GM18907 (cell line): ENCODE measurements around the gene CADM2.
"Not testable (repeated sequence)": the region's sequence is repeated elsewhere in the genome, so short reads cannot be mapped to it uniquely, and the experiment has no call there.

Experiments
- ATAC-seq: cut with Tn5 transposase; IDR thresholded peaks from one replicate; pipeline ENCODE4 v1.9.1; 2021; ENCODE audit warnings: mild to moderate bottlenecking, moderate library complexity; ENCODE audit not compliant: unreplicated experiment

CADM2 gene

DNA sequence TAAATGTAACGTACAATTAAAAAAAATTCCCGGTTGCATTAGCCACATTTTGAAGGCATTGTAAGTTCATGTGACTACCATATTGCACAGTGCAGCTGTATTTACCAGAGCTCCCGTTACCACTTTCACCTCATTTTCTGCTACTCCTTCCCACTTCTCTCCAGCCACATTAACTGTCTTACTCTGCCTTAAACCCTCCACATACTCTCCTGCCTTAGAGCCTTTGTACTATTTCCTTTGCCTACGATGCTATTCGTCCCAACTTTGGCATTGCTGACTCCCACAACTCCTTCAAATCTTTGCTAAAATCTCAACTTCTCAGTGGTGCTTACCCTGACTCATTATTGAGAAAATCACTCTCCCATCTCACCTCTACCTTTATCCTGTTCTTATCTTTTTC, 115.2 kb downstream of the CADM2 start:
- ATAC-seq = no peak

DNA sequence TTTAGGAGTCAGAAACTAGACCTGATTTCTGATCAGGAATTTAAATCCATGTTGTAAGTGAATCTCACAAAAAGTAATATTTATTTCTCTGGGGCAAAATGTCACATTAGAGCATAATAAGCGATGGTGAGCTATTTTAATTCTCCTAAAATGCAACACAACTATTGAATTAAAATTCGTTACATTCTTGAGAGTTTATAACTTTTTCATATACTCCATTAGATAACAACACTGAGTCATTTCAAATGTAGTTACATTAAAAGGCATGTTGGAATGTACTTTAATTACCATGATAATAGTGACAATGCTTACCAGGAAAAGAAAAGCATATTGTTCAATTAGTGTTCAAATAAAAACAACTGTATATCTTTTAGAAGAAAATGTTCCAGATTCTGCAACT, 116.9 kb downstream of the CADM2 start:
- no peak for ATAC-seq

DNA sequence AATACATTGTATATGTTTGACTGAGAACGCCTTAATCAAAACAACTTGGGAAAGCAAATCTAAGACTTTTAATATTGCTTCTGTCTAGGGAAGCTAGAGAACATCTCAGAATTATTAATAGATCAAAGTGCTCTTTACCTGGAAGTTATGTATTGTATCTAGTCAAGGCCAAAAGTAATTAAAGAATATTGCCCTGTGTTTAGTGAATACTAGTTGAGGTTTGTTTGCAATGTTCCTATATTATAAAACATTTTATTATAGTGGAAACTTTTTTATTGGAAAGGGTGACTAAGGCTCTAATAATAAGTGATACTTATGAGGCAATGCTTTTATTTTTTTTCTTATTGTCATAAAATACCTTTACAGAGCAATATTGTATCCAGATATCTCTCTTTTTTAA, 118.2 kb downstream of the CADM2 start:
- no peak for ATAC-seq

DNA sequence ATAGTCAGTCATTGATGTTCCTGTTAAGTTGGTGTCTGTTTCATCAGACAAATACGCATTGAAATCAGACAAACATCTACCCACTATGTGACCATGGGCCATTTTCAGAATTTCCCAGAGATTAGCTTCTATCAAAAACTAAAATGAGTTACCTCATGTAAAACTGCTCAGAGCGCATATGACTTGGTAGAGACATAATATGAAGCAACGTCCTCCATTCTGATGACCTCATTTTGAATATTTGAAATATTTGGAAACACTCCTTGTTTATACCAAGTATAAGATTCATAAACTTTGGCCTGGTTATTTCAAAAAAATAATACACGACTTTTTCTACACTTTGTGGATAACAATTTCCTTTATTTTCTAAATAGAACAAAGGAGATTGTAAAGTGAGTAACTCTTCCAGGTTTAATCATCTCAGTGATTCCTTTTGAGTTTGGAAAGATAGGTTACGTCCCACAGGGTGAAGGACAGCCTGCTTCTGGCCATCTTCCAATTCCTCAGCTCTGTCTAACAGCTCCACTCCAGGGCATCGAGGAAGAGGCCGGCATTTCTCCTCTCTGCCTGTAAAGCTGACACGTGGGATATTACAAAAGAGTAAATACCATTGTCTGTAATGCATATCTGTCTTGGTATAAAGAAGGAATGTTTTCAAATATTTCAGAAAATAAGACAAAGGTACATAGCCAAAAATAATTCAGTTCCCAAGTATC, 122.6 kb downstream of the CADM2 start:
- no peak for ATAC-seq

DNA sequence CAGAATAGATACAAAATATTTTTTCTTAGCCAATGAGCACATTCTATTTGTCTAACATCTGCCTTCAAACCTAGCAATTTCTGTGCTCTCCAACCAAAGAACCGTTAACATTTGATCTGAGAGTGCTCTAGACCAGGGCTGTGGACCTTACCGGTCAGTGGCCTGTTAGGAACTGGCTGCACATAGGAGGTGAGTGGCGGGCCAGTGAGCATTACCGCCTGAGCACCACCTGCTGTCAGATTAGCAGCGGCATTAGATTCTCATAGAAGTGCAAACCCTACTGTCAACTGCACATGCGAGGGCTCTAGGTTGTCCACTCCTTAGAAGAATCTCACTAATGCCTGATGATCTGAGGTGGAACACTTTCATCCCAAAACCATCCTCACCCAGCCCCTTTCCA, 131.7 kb downstream of the CADM2 start:
- ATAC-seq = no peak

DNA sequence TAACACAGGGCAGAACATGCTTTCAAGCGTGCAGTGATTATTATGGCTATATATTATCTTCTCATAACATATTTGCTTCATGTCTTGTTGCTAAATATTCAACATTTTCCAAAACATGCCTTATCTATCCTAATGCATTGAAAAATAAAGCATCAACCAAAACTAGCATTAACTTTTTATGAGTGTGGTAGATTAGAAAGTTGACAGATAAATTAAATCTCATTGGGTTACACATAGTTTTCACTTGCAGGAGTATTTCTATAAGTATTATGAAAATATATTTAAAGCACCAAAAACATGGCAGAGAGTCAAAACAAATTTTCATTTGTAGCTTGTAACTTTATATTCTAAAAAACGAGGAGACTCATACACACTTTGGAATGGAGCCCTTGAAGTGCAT, 141.5 kb downstream of the CADM2 start:
- ATAC-seq = no peak

DNA sequence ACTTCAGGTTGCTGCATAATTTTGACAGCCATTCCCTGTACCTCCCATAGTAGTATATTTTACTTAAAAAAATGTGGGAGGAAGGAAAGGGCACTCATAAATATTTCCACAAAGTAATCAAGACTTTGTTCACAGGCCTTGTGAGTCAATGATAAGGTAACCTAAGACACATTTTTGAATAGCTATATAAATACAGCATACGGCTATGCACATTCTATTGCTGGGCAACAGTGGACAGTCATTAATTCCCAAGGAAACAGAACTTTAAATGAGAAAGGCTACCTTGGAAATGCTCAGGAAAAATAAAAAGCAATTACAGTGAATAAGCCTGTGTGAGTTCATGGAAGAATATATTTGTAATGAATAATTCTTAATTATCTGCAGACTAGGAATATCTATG, 144.0 kb downstream of the CADM2 start:
- ATAC-seq = no peak

DNA sequence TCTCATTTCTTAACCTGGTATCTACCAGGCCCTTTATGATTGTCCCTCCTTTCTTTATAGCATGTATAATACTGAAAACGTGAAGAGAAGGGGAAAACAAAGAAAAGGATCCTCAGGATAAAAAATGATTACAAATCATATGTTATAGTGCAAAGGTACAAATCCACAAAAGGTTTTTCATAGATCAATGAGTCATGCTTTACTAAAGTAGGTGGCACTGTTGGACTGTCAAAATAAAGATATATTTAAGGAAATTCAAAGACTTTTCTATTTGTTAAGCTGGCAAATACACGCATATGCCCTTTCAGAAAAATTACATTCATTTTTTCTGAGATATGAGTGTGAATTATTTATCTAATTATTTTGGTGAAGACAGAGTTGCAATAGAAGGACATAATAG, 151.6 kb downstream of the CADM2 start:
- ATAC-seq = no peak

DNA sequence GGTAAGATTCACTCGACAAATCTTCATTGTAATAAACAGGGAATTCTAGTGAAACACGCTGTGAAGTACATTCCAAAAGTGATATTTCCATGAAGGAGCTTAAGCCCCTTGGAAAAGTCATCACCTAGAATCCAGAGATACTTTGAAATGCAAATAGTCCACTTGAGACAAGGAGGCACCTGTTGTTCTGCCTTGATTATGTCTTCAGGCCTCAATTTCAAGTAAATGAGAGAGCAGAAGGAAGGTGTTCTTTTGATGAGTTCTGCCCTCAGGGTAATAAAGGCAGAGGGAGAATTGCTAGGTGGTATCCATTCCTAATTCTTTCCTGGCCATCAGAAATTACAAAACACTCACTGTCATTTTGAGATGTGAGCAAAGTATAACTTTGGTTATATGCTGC, 162.1 kb downstream of the CADM2 start:
- no peak for ATAC-seq

DNA sequence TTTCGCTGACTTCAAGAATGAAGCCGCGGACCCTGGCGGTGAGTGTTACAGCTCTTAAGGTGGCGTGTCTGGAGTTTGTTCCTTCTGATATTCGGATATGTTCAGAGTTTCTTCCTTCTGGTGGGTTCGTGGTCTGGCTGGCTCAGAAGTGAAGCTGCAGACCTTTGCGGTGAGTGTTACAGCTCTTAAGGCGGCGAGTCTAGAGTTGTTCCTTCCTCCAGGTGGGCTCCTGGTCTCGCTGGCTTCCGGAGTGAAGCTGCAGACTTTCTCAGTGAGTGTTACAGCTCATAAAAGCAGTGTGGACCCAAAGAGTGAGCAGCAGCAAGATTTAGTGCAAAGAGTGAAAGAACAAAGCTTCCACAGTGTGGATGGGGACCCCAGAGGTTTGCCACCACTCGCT, 174.1 kb downstream of the CADM2 start:
- not testable (repeated sequence) for ATAC-seq

DNA sequence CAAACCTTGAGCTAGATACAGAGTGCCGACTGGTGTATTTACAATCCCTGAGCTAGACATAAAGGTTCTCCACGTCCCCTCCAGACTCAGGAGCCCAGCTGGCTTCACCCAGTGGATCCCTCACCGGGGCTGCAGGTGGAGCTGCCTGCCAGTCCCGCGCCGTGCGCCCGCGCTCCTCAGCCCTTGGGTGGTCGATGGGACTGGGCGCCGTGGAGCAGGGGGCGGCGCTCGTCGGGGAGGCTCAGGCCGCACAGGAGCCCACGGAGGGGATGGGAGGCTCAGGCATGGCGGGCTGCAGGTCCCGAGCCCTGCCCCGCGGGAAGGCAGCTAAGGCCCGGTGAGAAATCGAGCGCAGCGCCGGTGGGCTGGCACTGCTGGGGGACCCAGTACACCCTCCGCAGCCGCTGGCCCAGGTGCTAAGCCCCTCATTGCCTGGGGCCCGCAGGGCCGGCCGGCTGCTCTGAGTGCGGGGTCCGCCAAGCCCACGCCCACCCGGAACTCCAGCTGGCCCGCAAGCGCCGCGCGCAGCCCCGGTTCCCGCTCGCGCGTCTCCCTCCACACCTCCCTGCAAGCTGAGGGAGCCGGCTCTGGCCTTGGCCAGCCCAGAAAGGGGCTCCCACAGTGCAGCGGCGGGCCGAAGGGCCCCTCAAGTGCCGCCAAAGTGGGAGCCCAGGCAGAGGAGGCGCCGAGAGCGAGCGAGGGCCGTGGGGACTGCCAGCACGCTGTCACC, 175.1 kb downstream of the CADM2 start:
- ATAC-seq = not testable (repeated sequence)

DNA sequence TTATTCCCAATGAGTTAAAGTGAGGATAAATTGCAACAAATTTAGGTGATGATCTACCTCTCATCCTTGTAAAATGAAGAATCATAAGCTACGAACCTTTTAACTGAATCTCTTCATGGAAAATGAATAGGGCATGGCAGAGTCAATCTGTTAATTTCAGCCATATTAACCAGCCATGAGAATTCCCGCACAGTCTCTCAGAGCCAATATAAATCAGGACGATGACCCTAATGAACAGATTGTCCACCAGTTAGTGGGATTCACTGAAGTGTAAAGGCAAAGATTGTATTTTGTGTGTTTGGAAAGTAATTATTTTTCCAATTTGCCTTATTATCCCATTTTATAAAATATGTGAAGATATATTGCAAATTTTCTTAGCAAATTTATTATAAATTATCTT, 183.8 kb downstream of the CADM2 start:
- ATAC-seq = no peak

DNA sequence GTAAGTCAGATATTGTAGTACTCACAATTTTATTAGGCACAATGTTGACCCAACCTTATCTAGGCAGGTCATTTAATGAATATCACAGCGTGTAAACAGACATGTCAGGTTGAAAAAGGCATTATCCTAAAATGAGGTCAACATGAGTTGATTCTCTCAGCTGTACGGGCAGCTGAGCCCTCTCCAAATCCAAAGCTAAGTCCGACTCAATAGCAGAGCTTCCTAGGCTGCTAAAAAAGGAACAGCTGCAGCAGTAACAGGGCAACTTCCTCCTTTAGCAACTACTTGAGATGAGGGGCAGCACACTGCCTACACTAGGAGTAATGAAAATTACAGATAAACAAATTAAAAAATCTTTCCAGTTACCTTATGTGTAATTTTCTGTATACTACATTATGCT, 189.2 kb downstream of the CADM2 start:
- no peak for ATAC-seq

DNA sequence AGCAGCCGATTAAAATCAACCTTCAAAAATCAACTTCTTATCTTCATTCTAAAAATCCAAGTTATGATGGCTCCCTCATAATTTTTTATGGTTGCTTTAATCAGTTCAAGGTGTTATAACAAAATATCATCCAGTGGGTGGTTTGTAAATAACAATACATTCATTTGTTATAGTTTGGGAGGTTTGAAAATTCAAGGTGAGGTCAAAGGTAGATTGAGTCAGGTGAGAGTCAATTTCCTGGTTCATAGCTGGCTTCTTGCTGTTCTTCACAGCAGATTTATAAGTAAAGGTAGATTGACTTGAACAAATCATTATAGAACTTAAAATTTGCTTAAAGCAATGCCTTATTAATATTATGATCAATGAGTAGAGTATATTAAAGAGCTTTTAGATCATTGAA, 192.8 kb downstream of the CADM2 start:
- ATAC-seq = no peak

DNA sequence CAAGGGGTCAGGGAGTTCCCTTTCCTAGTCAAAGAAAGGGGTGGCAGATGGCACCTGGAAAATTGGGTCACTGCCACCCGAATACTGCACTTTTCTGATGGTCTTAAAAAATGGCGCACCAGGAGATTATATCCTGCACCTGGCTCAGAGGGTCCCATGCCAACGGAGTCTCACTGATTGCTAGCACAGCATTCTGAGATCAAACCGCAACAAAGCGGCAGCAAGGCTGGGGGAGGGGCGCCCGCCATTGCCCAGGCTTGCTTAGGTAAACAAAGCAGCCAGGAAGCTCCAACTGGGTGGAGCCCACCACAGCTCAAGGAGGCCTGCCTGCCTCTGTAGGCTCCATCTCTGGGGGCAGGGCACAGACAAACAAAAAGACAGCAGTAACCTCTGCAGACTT, 194.5 kb downstream of the CADM2 start:
- ATAC-seq = not testable (repeated sequence)

DNA sequence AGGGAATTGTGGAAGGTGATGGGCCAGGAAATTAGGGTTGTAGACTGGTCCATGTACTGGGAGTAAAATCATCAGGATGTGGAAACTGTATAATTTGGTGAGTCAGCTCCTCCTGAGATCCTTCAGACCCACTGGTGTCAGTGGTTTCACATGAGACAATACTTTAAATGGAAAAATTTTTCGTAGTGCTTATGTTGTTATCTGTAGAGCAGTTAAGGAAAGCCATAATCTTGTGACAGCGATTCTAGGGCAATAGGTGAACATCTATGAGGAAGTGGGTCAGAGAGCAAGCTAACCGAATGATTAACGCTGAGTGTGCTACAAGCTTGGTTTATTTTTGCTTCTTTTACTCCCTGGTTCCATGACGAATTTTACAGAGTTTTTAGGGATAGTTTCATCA, 200.6 kb downstream of the CADM2 start:
- ATAC-seq = no peak

DNA sequence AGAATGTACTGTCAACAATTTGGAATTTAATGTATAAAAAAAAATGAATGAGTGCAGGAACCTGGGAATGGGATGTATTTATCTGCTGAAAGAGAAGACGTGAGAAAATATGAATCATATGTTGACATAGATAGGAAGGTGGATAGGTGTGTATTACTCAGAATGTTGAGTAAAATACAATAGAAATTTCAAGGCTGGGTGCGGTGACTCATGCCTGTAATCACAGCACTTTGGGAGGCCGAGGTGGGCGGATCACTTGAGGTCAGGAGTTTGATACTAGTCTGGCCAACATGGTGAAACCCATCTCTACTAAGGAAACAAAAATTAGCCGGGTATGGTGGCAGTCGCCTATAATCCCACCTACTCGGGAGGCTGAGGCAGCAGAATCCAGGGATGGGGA, 202.8 kb downstream of the CADM2 start:
- no peak for ATAC-seq

DNA sequence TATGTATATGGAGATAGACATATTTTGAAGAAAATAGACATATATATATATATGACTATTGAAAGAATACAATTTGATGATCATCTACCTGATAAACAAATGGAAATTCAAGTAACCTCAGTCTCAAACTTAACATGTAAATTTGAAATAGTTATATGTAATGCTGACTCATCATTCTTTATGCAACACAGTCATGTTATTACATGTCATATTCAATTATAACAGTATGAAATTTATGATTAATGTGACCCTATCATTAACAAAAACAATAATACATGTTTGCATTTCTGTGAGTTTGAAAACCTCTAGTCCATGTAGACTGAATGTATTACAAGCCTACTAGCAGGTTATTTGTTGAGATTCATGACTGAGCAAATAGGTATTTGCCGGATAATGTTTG, 204.1 kb downstream of the CADM2 start:
- ATAC-seq = no peak

DNA sequence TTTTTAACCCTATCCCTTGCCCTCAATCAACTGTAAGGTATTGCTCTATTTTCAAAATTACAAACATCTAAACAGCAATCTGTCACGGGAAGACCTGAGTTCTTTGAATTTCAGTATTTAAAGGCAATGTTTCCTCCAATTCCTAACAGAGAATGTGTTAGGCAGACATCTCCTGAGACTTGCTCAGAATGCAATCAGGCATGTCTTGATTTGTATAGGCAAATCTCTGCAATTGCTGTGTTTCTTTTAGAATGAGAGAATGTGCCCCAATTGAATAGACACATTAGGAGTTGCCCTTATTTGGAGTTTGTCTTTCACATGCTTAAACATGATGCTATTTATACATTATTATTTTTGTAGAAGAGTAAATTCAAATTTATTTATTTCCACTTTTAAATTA, 205.6 kb downstream of the CADM2 start:
- no peak for ATAC-seq

DNA sequence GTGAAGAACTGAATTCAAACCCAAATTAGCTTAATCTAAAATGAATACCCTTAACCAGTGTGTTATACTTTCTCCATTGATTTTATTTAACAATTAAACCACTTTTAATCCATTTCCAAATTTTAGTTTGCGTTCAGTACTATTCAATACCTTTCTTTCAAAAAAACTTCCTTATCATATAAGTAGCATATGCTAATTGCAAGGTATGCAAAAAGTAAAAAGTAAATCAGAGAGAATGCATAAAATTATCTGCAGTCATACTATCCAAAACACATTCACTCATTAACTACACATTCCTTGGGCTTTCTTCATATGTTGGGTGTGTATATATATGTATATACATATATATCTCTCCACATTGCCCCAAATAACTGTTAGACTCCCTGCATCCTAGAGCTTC, 208.8 kb downstream of the CADM2 start:
- ATAC-seq = no peak

DNA sequence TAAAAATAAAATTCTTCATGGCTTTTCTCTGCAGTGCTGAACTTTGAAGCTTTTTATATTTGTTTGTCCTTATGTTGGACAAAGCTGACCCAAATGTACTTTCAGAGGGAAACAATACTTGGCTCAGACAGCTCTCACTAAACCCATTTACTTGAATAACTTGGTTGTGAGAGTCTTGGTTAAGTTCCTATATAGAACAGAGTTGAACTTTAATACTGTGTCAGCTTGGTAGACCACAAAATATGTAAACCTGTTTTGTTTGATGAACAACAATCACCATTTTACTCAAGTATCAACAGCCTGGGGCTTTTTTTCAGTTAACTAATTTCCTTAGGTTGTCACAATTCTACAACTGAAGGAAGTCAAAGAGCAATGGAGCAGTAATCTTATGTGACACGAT, 211.9 kb downstream of the CADM2 start:
- no peak for ATAC-seq

DNA sequence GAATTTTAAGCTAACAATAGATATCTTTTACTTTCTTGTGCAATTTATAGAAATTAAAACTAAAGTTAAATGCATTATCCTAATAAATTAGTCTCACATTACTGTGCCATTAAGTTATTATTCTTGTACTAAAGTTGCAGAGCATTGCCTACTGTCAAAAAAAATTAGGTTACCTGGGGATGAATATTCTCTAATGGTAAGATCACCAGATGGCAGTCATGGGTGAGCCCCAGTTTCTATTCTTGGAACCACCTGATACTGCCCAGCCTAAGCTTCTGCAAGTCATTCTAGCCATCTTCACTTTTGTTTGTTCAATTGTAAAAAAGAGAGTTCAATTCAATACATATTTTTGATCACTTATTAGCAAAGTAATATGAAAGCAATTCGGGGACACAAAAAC, 213.2 kb downstream of the CADM2 start:
- no peak for ATAC-seq

DNA sequence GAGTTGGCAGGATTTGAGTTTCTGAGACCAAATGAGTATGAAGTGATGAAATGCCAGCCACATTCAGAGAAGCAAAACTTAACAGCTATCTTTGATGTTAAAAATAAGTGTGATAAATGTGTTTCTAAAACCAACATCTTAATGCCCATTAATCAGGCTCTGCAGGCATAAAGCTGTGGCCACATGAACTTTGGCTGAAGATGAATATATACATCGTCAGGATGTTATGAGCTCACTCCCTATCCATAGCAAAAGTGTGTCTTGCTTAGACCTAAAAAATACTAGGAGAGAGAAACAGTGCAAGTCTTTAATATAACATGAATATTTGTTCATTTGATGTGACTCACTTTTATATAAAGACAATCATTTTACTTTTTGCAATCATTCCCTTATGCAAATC, 218.0 kb downstream of the CADM2 start:
- ATAC-seq = no peak
